SK-N-SH (cell line): ENCODE measurements around the gene MARK4.
"Not testable (repeated sequence)": the region's sequence is repeated elsewhere in the genome, so short reads cannot be mapped to it uniquely, and the experiment has no call there.

Experiments used
- EZH2phosphoT487 ChIP-seq: fragments of 200-600 bp; sonication (generic); IDR thresholded peaks from 2 replicates; pipeline ENCODE4 v1.6.1; 2017; ENCODE audit warnings: low read depth, mixed run types, mild to moderate bottlenecking, antibody characterized with exemption, moderate library complexity, borderline replicate concordance
- JUND ChIP-seq: IDR thresholded peaks from 2 replicates; pipeline ENCODE4 v1.4.0; 2012
- MXI1 ChIP-seq: IDR thresholded peaks from 2 replicates; pipeline ENCODE4 v1.6.1; 2012; ENCODE audit warnings: mild to moderate bottlenecking, low read depth, low read length, improper control_type of control experiment
- POLR2AphosphoS5 ChIP-seq: IDR thresholded peaks from 2 replicates; pipeline ENCODE4 v1.6.1; 2012; ENCODE audit warnings: low read depth, low read length
- RAD21 ChIP-seq: IDR thresholded peaks from 2 replicates; pipeline ENCODE4 v1.6.1; 2012; ENCODE audit warnings: mild to moderate bottlenecking, low read length
- RFX5 ChIP-seq: IDR thresholded peaks from 2 replicates; pipeline ENCODE4 v1.6.1; 2012; ENCODE audit warnings: mild to moderate bottlenecking, improper control_type of control experiment, low read length
- TAF1 ChIP-seq: IDR thresholded peaks from 2 replicates; pipeline ENCODE4 v1.6.1; 2012; ENCODE audit warnings: low read depth, mild to moderate bottlenecking, low read length, moderate library complexity, borderline replicate concordance
- TF ChIP-seq, protein P1 (sequence below): fragments of 200-600 bp; sonication (generic); IDR thresholded peaks from 2 replicates; pipeline ENCODE4 v1.6.1; 2017; ENCODE audit warnings: antibody characterized with exemption, mild to moderate bottlenecking, moderate library complexity
- TF ChIP-seq, protein P2 (sequence below): fragments of 150-350 bp; IDR thresholded peaks from 2 replicates; pipeline ENCODE4 v1.6.1; 2016; ENCODE audit warnings: mild to moderate bottlenecking, low read depth, low read length
- TF ChIP-seq, protein P3 (sequence below): IDR thresholded peaks from 2 replicates; pipeline ENCODE4 v1.6.1; 2012; ENCODE audit warnings: mild to moderate bottlenecking, low read depth, low read length, moderate library complexity

DNA sequence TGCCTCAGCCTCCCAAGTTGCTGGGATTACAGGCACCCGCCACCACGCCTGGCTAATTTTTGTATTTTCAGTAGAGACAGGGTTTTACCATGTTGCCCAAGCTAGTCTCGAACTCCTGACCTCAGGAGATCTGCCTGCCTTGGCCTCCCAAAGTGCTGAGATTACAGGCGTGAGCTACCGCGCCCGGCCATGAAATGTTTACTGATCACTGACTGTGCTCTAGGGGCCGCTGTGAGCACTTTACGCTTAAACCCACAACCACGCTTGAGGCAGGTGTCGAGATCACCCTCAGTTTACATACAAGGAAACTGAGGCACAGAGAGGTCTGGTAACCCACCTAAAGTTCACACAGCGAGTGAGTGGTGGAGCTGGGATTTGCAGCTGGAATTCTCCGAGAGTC lies 18.9 kb downstream of the MARK4 start:
- TF ChIP-seq, protein P1, sequence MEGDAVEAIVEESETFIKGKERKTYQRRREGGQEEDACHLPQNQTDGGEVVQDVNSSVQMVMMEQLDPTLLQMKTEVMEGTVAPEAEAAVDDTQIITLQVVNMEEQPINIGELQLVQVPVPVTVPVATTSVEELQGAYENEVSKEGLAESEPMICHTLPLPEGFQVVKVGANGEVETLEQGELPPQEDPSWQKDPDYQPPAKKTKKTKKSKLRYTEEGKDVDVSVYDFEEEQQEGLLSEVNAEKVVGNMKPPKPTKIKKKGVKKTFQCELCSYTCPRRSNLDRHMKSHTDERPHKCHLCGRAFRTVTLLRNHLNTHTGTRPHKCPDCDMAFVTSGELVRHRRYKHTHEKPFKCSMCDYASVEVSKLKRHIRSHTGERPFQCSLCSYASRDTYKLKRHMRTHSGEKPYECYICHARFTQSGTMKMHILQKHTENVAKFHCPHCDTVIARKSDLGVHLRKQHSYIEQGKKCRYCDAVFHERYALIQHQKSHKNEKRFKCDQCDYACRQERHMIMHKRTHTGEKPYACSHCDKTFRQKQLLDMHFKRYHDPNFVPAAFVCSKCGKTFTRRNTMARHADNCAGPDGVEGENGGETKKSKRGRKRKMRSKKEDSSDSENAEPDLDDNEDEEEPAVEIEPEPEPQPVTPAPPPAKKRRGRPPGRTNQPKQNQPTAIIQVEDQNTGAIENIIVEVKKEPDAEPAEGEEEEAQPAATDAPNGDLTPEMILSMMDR: not testable (repeated sequence)
- not testable (repeated sequence) for TF ChIP-seq JUND, RAD21, RFX5, MXI1, POLR2AphosphoS5, TAF1, EZH2phosphoT487
- TF ChIP-seq, protein P2, sequence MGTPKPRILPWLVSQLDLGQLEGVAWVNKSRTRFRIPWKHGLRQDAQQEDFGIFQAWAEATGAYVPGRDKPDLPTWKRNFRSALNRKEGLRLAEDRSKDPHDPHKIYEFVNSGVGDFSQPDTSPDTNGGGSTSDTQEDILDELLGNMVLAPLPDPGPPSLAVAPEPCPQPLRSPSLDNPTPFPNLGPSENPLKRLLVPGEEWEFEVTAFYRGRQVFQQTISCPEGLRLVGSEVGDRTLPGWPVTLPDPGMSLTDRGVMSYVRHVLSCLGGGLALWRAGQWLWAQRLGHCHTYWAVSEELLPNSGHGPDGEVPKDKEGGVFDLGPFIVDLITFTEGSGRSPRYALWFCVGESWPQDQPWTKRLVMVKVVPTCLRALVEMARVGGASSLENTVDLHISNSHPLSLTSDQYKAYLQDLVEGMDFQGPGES: not testable (repeated sequence)
- TF ChIP-seq, protein P3, sequence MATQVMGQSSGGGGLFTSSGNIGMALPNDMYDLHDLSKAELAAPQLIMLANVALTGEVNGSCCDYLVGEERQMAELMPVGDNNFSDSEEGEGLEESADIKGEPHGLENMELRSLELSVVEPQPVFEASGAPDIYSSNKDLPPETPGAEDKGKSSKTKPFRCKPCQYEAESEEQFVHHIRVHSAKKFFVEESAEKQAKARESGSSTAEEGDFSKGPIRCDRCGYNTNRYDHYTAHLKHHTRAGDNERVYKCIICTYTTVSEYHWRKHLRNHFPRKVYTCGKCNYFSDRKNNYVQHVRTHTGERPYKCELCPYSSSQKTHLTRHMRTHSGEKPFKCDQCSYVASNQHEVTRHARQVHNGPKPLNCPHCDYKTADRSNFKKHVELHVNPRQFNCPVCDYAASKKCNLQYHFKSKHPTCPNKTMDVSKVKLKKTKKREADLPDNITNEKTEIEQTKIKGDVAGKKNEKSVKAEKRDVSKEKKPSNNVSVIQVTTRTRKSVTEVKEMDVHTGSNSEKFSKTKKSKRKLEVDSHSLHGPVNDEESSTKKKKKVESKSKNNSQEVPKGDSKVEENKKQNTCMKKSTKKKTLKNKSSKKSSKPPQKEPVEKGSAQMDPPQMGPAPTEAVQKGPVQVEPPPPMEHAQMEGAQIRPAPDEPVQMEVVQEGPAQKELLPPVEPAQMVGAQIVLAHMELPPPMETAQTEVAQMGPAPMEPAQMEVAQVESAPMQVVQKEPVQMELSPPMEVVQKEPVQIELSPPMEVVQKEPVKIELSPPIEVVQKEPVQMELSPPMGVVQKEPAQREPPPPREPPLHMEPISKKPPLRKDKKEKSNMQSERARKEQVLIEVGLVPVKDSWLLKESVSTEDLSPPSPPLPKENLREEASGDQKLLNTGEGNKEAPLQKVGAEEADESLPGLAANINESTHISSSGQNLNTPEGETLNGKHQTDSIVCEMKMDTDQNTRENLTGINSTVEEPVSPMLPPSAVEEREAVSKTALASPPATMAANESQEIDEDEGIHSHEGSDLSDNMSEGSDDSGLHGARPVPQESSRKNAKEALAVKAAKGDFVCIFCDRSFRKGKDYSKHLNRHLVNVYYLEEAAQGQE: not testable (repeated sequence)
